Measurements from ENCODE around the gene PCNA. TPM values are rescaled to one million over a fixed set of nuclear protein-coding genes. Genes with fewer than 3 reads are reported as not detected.
"Not testable (repeated sequence)": the region's sequence is repeated elsewhere in the genome, so short reads cannot be mapped to it uniquely, and the experiment has no call there.

PCNA gene
- total and polyA plus RNA-seq, 10 donors: 39.6 to 106 (median 52.0) TPM

DNA sequence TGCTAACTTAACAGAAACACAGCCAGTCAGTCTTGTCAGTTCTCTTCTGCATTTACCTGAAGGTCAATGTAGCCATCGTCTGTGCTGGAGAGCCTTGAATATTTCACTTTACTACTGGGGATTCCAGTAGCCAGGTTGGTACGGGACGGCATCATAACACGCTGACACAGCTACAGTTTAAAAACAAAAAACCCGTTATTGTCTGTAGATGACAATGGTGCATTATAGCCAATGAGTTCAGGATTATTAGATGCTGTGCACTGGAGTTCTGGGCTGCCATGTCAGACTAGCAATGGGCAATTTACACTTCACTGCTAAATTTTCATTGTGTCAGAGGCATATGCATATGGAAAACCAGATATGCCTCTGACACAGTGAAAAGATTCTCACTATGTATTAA, 10.5 kb downstream of the PCNA start:
- intact Hi-C loops (cut with DNase I; ENCODE audit: low total_unique reads): no loop called here

DNA sequence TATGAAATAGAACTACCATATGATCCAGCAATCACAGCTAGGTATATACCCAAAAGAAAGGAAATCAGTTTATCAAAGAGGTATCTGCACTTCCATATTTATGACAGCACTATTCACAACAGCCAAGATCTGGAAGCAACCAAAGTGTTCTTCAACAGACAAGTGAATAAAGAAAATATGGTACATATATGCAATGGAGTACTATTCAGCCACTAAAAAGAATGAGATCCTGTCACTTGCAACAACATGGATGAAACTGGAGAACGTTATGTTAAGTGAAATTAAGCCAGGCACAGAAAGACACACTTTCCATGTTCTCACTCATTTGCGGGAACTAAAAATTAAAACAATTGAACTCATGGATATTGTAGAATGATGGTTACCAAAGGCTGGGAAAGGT, 15.3 kb downstream of the PCNA start:
- Histone ChIP-seq H3K36me3 (peaks cover 5 to 98% (median 82%) of the 10 kb centered on the region in 6 donors), H3K27me3 (replicated peaks in 1 of 7) (no peaks in the 10 kb centered on the region), H3K4me3 (no peak overlapping the region), H3K9me3 (no peaks in the 10 kb centered on the region), H3K27ac (no peak overlapping the region), H3K4me1 (peaks cover 0 to 29% (median 8%) of the 10 kb centered on the region in 6 donors)
- 95 to 99% (median 97%) methylated on average over 2 of the region's 2 CpGs for WGBS, 5 donors
- TF ChIP-seq POLR2A (IDR thresholded peaks at IDR 0.05): no peak
- no peak for TF ChIP-seq POLR2AphosphoS5 (IDR thresholded peaks at IDR 0.05)
- TF ChIP-seq, protein P1, sequence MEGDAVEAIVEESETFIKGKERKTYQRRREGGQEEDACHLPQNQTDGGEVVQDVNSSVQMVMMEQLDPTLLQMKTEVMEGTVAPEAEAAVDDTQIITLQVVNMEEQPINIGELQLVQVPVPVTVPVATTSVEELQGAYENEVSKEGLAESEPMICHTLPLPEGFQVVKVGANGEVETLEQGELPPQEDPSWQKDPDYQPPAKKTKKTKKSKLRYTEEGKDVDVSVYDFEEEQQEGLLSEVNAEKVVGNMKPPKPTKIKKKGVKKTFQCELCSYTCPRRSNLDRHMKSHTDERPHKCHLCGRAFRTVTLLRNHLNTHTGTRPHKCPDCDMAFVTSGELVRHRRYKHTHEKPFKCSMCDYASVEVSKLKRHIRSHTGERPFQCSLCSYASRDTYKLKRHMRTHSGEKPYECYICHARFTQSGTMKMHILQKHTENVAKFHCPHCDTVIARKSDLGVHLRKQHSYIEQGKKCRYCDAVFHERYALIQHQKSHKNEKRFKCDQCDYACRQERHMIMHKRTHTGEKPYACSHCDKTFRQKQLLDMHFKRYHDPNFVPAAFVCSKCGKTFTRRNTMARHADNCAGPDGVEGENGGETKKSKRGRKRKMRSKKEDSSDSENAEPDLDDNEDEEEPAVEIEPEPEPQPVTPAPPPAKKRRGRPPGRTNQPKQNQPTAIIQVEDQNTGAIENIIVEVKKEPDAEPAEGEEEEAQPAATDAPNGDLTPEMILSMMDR (IDR thresholded peaks at IDR 0.05 in 8 of 11, conservative IDR thresholded peaks at IDR 0.05 in 3 of 11): no peak
- intact Hi-C loops (cut with DNase I; ENCODE audit: low total_unique reads): no loop called here
- no peak for DNase-seq

More for the DNA sequence above, 10.5 kb downstream of the PCNA start:
- Histone ChIP-seq H3K9me3 (no peaks in the 10 kb centered on the region), H3K36me3 (peaks cover 5 to 74% (median 62%) of the 10 kb centered on the region in 6 donors), H3K27me3 (replicated peaks in 1 of 7) (no peaks in the 10 kb centered on the region), H3K27ac (no peak overlapping the region), H3K4me3 (no peak overlapping the region), H3K4me1 (peaks cover 11 to 46% (median 22%) of the 10 kb centered on the region in 6 donors)
- TF ChIP-seq POLR2AphosphoS5 (IDR thresholded peaks at IDR 0.05) (no peak), POLR2A (IDR thresholded peaks at IDR 0.05) (no peak)
- TF ChIP-seq, protein P1 (IDR thresholded peaks at IDR 0.05 in 8 of 11, conservative IDR thresholded peaks at IDR 0.05 in 3 of 11): no peak
- WGBS, 5 donors: 87 to 96% (median 91%) methylated on average over 5 of the region's 5 CpGs
- no peak for DNase-seq

DNA sequence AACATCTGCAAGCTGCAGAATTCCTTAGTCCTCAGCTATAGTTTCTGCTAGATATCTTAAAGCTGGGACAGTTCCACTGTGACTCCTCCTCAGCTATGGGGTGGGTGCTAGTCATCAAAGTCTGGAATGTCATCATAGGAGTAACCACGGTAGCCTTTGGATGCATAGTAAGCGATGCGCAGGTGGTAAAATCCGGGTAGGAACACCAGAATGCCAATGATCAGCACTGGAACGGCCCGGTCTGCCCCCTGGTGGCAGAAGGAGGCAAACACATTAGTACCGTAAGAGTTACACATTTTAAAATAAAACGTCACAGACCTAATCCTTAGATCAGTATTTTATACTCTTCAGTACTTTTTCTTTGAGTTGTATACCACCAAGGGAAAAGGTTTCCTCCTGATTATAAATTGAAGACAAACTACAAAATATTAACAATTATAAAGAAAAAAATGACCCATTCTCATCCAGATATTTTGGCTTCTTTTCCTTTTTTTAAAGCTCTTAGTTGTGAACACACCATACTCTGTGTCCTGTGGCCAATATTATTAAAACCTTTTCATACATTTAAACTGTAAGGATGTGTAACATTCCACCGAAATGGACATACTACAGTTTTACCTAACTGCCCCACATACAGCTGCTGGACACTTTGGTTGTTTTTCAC, 18.9 kb downstream of the PCNA start:
- Histone ChIP-seq H3K36me3 (peaks cover 5 to 98% (median 65%) of the 10 kb centered on the region in 6 donors), H3K4me3 (no peak overlapping the region), H3K4me1 (peaks cover 0 to 18% (median 8%) of the 10 kb centered on the region in 6 donors), H3K27me3 (replicated peaks in 1 of 7) (no peaks in the 10 kb centered on the region), H3K27ac (peak overlapping the region in 3 of 8 donors; percentile 3 to 60 (median 29)), H3K9me3 (no peaks in the 10 kb centered on the region)
- DNase-seq: peak; percentile 92
- TF ChIP-seq POLR2AphosphoS5 (IDR thresholded peaks at IDR 0.05) (peak in 1 of 3 donors; percentile 45), POLR2A (IDR thresholded peaks at IDR 0.05) (no peak)
- TF ChIP-seq, protein P1 (IDR thresholded peaks at IDR 0.05 in 8 of 11, conservative IDR thresholded peaks at IDR 0.05 in 3 of 11): peak; percentile 80 to 91 (median 86)
- whole genome bisulfite sequencing, 5 donors: 10 to 20% (median 16%) methylated on average over 9 of the region's 9 CpGs
- intact Hi-C loops (cut with DNase I; ENCODE audit: low total_unique reads): no loop called here

DNA sequence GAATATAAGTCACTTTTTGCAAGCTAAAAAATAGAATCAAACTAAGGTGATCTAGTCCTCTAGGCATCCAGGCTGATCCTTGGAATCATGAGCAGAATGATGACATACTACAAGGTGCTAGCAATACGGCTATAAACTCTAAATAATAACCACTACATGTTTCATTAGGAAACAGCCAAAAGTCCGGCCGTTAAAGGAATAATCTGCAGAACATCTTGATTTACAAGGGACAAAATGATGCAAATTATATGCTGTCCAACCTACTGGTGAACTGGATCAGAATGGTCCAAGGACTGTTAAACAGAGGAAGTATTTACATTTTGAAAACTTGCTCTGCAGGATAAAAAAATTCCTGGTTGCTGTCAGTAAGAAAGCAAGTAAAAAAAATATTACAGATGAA, 19.8 kb downstream of the PCNA start:
- not testable (repeated sequence) for DNase-seq; H3K27ac ChIP-seq; H3K9me3 ChIP-seq; H3K4me3 ChIP-seq; H3K27me3 ChIP-seq (replicated peaks in 1 of 7)
- H3K4me1 ChIP-seq: peaks cover 0 to 18% (median 8%) of the 10 kb centered on the region in 6 donors
- intact Hi-C loops (cut with DNase I; ENCODE audit: low total_unique reads): loop anchor here (5.0 kb wide), 1 partner anchor 143 kb away; no protein-coding TSS in a partner anchor
- peaks cover under 1 to 93% (median 57%) of the 10 kb centered on the region in 6 donors for H3K36me3 ChIP-seq
- 87 to 96% (median 94%) methylated on average over 3 of the region's 3 CpGs for WGBS, 5 donors

DNA sequence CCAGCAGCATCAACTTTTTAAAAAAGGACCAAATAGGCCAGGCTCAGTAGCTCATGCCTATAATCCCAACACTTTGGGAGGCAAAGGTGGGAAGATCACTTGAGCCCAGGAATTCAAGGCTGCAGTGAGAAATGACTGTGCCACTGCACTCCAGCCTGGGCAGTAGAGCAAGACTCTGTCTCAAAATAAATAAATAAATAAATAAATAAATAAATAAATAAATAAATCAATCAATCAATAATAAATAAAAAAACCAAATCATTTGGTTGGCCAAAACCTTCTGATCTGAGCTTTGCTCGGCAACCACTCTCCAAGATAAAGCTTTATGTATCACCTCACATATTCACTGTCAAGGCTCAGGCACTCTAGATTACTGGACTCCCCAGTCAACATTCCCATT, 20.7 kb downstream of the PCNA start:
- WGBS, 5 donors: 89 to 97% (median 90%) methylated on average over 1 of the region's 1 CpG
- not testable (repeated sequence) for H3K4me3 ChIP-seq; H3K27me3 ChIP-seq (replicated peaks in 1 of 7); H3K27ac ChIP-seq; H3K9me3 ChIP-seq; DNase-seq
- intact Hi-C loops (cut with DNase I; ENCODE audit: low total_unique reads): loop anchor here (5.0 kb wide), 1 partner anchor 142 kb away; no protein-coding TSS in a partner anchor
- H3K4me1 ChIP-seq: peaks cover 0 to 18% (median 8%) of the 10 kb centered on the region in 6 donors
- H3K36me3 ChIP-seq: peaks cover 0 to 84% (median 48%) of the 10 kb centered on the region in 6 donors
